ENCODE data around the gene WASF2. TPM values are rescaled to one million over a fixed set of nuclear protein-coding genes. Genes with fewer than 3 reads are reported as not detected.
"Not testable (repeated sequence)": the region's sequence is repeated elsewhere in the genome, so short reads cannot be mapped to it uniquely, and the experiment has no call there.

The WASF2 gene
- total RNA-seq, 3 donors from 2014 or later, result 82.2 to 98.7 (median 87.1) TPM

GRCh38 chr1:27491748-27492700, 2.1 kb upstream of the WASF2 start:
- Mint-ChIP-seq H3K4me3 (no peak overlapping the region), H3K36me3 (ENCODE audit: insufficient read depth) (no peaks in the 10 kb centered on the region), H3K9me3 (no peaks in the 10 kb centered on the region), H3K27me3 (ENCODE audit: low read depth) (no peaks in the 10 kb centered on the region), H3K4me1 (ENCODE audit: low read depth) (peaks cover 24% of the 10 kb centered on the region)
- DNase-seq (no peak), ATAC-seq (no peak)

- Mint-ChIP-seq H3K27me3 (ENCODE audit: low read depth) (no peaks in the 10 kb centered on the region), H3K9me3 (no peaks in the 10 kb centered on the region), H3K36me3 (ENCODE audit: insufficient read depth) (peaks cover 2% of the 10 kb centered on the region), H3K4me1 (ENCODE audit: low read depth) (peaks cover 38% of the 10 kb centered on the region), H3K4me3 (peak overlapping the region; percentile 96)
- DNase-seq (peak; percentile 5), ATAC-seq (peak; percentile 24 to 38)
Measured at GRCh38 chr1:27489501-27489972, 430 bp downstream of the WASF2 start.

GRCh38 chr1:27487966-27488884, 1.7 kb downstream of the WASF2 start:
- Mint-ChIP-seq H3K4me1 (ENCODE audit: low read depth) (peaks cover 47% of the 10 kb centered on the region), H3K4me3 (peak overlapping the region; percentile 96), H3K9me3 (no peaks in the 10 kb centered on the region), H3K27me3 (ENCODE audit: low read depth) (no peaks in the 10 kb centered on the region), H3K36me3 (ENCODE audit: insufficient read depth) (peaks cover 8% of the 10 kb centered on the region)
- ATAC-seq (no peak), DNase-seq (no peak)

- DNase-seq, result no peak
- ATAC-seq, result no peak
- H3K27me3 Mint-ChIP-seq (ENCODE audit: low read depth), result no peaks in the 10 kb centered on the region
- H3K4me3 Mint-ChIP-seq, result no peak overlapping the region
- H3K4me1 Mint-ChIP-seq (ENCODE audit: low read depth), result peaks cover 59% of the 10 kb centered on the region
- H3K36me3 Mint-ChIP-seq (ENCODE audit: insufficient read depth), result peaks cover 8% of the 10 kb centered on the region
- no peaks in the 10 kb centered on the region for H3K9me3 Mint-ChIP-seq
Measured at GRCh38 chr1:27485363-27485762, 4.6 kb downstream of the WASF2 start.

- H3K36me3 Mint-ChIP-seq (ENCODE audit: insufficient read depth), result peaks cover 10% of the 10 kb centered on the region
- no peak overlapping the region for H3K4me3 Mint-ChIP-seq
- H3K4me1 Mint-ChIP-seq (ENCODE audit: low read depth), result peaks cover 61% of the 10 kb centered on the region
- DNase-seq (no peak), ATAC-seq (no peak)
- H3K9me3 Mint-ChIP-seq, result no peaks in the 10 kb centered on the region
- no peaks in the 10 kb centered on the region for H3K27me3 Mint-ChIP-seq (ENCODE audit: low read depth)
Measured at GRCh38 chr1:27483659-27484058, 6.3 kb downstream of the WASF2 start.

GRCh38 chr1:27481994-27482620, 7.9 kb downstream of the WASF2 start:
- H3K36me3 Mint-ChIP-seq (ENCODE audit: insufficient read depth), result peaks cover 12% of the 10 kb centered on the region
- peaks cover 60% of the 10 kb centered on the region for H3K4me1 Mint-ChIP-seq (ENCODE audit: low read depth)
- DNase-seq (no peak), ATAC-seq (peak; percentile 94 to 95)
- no peaks in the 10 kb centered on the region for H3K9me3 Mint-ChIP-seq
- H3K27me3 Mint-ChIP-seq (ENCODE audit: low read depth), result no peaks in the 10 kb centered on the region
- H3K4me3 Mint-ChIP-seq, result peak overlapping the region; percentile 5

- Mint-ChIP-seq H3K4me1 (ENCODE audit: low read depth) (peaks cover 71% of the 10 kb centered on the region), H3K4me3 (no peak overlapping the region), H3K27me3 (ENCODE audit: low read depth) (no peaks in the 10 kb centered on the region), H3K36me3 (ENCODE audit: insufficient read depth) (peaks cover 14% of the 10 kb centered on the region), H3K9me3 (no peaks in the 10 kb centered on the region)
- no peak for ATAC-seq
- no peak for DNase-seq
Measured at GRCh38 chr1:27478098-27478497, 11.9 kb downstream of the WASF2 start.

- Mint-ChIP-seq H3K27me3 (ENCODE audit: low read depth) (no peaks in the 10 kb centered on the region), H3K36me3 (ENCODE audit: insufficient read depth) (peaks cover 18% of the 10 kb centered on the region), H3K9me3 (no peaks in the 10 kb centered on the region), H3K4me1 (ENCODE audit: low read depth) (peaks cover 66% of the 10 kb centered on the region), H3K4me3 (no peak overlapping the region)
- ATAC-seq (peak in 1 of 2 donors; percentile 60), DNase-seq (no peak)
Measured at GRCh38 chr1:27476237-27476636, 13.7 kb downstream of the WASF2 start.

- ATAC-seq (no peak), DNase-seq (no peak)
- H3K4me3 Mint-ChIP-seq, result no peak overlapping the region
- H3K9me3 Mint-ChIP-seq, result no peaks in the 10 kb centered on the region
- H3K27me3 Mint-ChIP-seq (ENCODE audit: low read depth), result no peaks in the 10 kb centered on the region
- H3K4me1 Mint-ChIP-seq (ENCODE audit: low read depth), result peaks cover 65% of the 10 kb centered on the region
- H3K36me3 Mint-ChIP-seq (ENCODE audit: insufficient read depth), result peaks cover 20% of the 10 kb centered on the region
Measured at GRCh38 chr1:27475720-27476119, 14.2 kb downstream of the WASF2 start.

GRCh38 chr1:27473755-27474154, 16.2 kb downstream of the WASF2 start:
- no peaks in the 10 kb centered on the region for H3K9me3 Mint-ChIP-seq
- H3K36me3 Mint-ChIP-seq (ENCODE audit: insufficient read depth), result peaks cover 30% of the 10 kb centered on the region
- peak overlapping the region; percentile 58 for H3K4me3 Mint-ChIP-seq
- H3K4me1 Mint-ChIP-seq (ENCODE audit: low read depth), result peaks cover 76% of the 10 kb centered on the region
- DNase-seq, result no peak
- ATAC-seq, result peak in 1 of 2 donors; percentile 50
- no peaks in the 10 kb centered on the region for H3K27me3 Mint-ChIP-seq (ENCODE audit: low read depth)

GRCh38 chr1:27472098-27472497, 17.9 kb downstream of the WASF2 start:
- H3K4me3 Mint-ChIP-seq; DNase-seq; H3K27me3 Mint-ChIP-seq (ENCODE audit: low read depth); H3K9me3 Mint-ChIP-seq; ATAC-seq: not testable (repeated sequence)
- H3K4me1 Mint-ChIP-seq (ENCODE audit: low read depth), result peaks cover 76% of the 10 kb centered on the region
- H3K36me3 Mint-ChIP-seq (ENCODE audit: insufficient read depth), result peaks cover 28% of the 10 kb centered on the region

- H3K27me3 Mint-ChIP-seq (ENCODE audit: low read depth), result no peaks in the 10 kb centered on the region
- H3K4me1 Mint-ChIP-seq (ENCODE audit: low read depth), result peaks cover 70% of the 10 kb centered on the region
- ATAC-seq, result no peak
- no peaks in the 10 kb centered on the region for H3K9me3 Mint-ChIP-seq
- H3K4me3 Mint-ChIP-seq, result no peak overlapping the region
- peaks cover 24% of the 10 kb centered on the region for H3K36me3 Mint-ChIP-seq (ENCODE audit: insufficient read depth)
- DNase-seq, result no peak
Measured at GRCh38 chr1:27471477-27471876, 18.5 kb downstream of the WASF2 start.

- Mint-ChIP-seq H3K4me3 (no peak overlapping the region), H3K9me3 (no peaks in the 10 kb centered on the region), H3K27me3 (ENCODE audit: low read depth) (no peaks in the 10 kb centered on the region), H3K36me3 (ENCODE audit: insufficient read depth) (peaks cover 25% of the 10 kb centered on the region), H3K4me1 (ENCODE audit: low read depth) (peaks cover 69% of the 10 kb centered on the region)
- ATAC-seq, result peak; percentile 60 to 69
- DNase-seq, result no peak
Measured at GRCh38 chr1:27469334-27469733, 20.6 kb downstream of the WASF2 start.

- not testable (repeated sequence) for DNase-seq; H3K4me3 Mint-ChIP-seq; ATAC-seq; H3K27me3 Mint-ChIP-seq (ENCODE audit: low read depth); H3K9me3 Mint-ChIP-seq
- H3K36me3 Mint-ChIP-seq (ENCODE audit: insufficient read depth), result peaks cover 25% of the 10 kb centered on the region
- H3K4me1 Mint-ChIP-seq (ENCODE audit: low read depth), result peaks cover 60% of the 10 kb centered on the region
Measured at GRCh38 chr1:27468378-27468777, 21.6 kb downstream of the WASF2 start.
